Mucosa of rectum (tissue), 2 donors: ENCODE measurements around the gene NUP85.
"Not testable (repeated sequence)": the region's sequence is repeated elsewhere in the genome, so short reads cannot be mapped to it uniquely, and the experiment has no call there.

Source experiments
- H3K27ac ChIP-seq, 2 donors: one replicate each; pipeline ENCODE4 v1.7.0; 2013; ENCODE audit warnings: inconsistent platforms in 2 of 2, low read depth in 2 of 2, low read length in 2 of 2
- H3K27me3 ChIP-seq, 2 donors: one replicate each; pipeline ENCODE4 v1.7.0; 2013; ENCODE audit warnings: low read length in 2 of 2; ENCODE audit not compliant: control insufficient read depth in 2 of 2, insufficient read depth in 2 of 2
- H3K36me3 ChIP-seq, 2 donors: one replicate each; pipeline ENCODE4 v1.7.0; 2013; ENCODE audit warnings: low read length in 2 of 2; ENCODE audit not compliant: control insufficient read depth in 2 of 2, insufficient read depth in 2 of 2
- H3K4me1 ChIP-seq, 2 donors: one replicate each; pipeline ENCODE4 v1.7.0; 2013; ENCODE audit warnings: low read length in 2 of 2, mild to moderate bottlenecking in 1 of 2; ENCODE audit not compliant: control insufficient read depth in 2 of 2, insufficient read depth in 2 of 2
- H3K4me3 ChIP-seq, 2 donors: one replicate each; pipeline ENCODE4 v1.7.0; 2013; ENCODE audit warnings: low read length in 2 of 2
- H3K9ac ChIP-seq, 2 donors: one replicate each; pipeline ENCODE4 v1.7.0; 2013; ENCODE audit warnings: low read length in 2 of 2, low read depth in 1 of 2, mild to moderate bottlenecking in 1 of 2
- H3K9me3 ChIP-seq, 2 donors: one replicate each; pipeline ENCODE4 v1.7.0; 2013; ENCODE audit warnings: low read length in 2 of 2; ENCODE audit not compliant: control insufficient read depth in 2 of 2
- donor health status: healthy.
- donor health status: Normal muscosa, but diverticular disease.

The NUP85 gene

DNA sequence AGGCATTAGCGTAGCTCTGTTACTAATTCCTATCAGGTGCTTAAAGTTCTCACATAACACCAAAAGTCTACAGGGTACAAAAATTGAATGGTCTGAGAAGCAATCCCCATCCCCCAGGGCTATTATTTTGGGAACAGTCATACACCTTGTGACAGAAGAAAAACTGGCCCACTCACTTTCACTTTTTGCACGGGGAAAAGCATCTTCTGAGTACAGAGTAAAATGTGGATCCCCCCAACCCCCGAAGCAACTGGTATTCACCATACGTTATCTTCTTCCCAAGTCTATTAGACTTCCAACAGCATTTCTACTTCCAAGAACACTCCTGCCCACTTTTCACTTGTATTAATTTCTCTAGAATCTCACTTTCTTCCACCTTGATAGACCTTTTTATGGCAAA, 44.1 kb downstream of the NUP85 start:
- no peak overlapping the region for H3K9ac ChIP-seq
- no peaks in the 10 kb centered on the region for H3K9me3 ChIP-seq
- peak overlapping the region in 1 of 2 donors; percentile 48 for H3K27ac ChIP-seq
- peaks cover 20 to 21% of the 10 kb centered on the region in 2 donors for H3K36me3 ChIP-seq
- no peaks in the 10 kb centered on the region for H3K27me3 ChIP-seq
- peak overlapping the region in 1 of 2 donors; percentile 44 for H3K4me3 ChIP-seq
- H3K4me1 ChIP-seq, result peaks cover 4 to 12% of the 10 kb centered on the region in 2 donors

DNA sequence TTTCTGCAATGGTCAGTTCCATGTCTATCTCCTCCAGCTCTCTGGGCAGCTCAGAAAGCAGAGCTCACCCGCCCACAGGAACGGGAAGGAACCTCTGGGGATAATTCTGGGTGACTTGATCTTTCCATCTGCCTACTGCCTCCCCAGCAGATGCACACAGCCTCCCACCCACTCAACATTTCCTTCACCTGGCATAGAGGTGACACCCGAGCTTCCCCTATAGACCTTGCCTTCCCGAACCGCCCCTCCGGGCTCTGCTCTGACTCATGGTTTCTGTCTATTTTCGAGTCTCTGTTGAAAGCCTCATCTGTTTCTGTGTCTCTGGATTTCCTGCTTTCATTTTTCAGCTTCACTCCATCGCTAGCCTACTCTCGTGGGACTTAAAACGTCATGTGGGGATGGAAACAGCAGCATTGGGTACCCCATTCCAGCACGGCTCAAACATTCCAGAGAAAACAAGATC, 44.6 kb downstream of the NUP85 start:
- H3K9me3 ChIP-seq, result no peaks in the 10 kb centered on the region
- no peaks in the 10 kb centered on the region for H3K27me3 ChIP-seq
- no peak overlapping the region for H3K9ac ChIP-seq
- peaks cover 4 to 9% of the 10 kb centered on the region in 2 donors for H3K4me1 ChIP-seq
- peak overlapping the region in 1 of 2 donors; percentile 44 for H3K4me3 ChIP-seq
- peak overlapping the region in 1 of 2 donors; percentile 48 for H3K27ac ChIP-seq
- peaks cover 16 to 17% of the 10 kb centered on the region in 2 donors for H3K36me3 ChIP-seq

DNA sequence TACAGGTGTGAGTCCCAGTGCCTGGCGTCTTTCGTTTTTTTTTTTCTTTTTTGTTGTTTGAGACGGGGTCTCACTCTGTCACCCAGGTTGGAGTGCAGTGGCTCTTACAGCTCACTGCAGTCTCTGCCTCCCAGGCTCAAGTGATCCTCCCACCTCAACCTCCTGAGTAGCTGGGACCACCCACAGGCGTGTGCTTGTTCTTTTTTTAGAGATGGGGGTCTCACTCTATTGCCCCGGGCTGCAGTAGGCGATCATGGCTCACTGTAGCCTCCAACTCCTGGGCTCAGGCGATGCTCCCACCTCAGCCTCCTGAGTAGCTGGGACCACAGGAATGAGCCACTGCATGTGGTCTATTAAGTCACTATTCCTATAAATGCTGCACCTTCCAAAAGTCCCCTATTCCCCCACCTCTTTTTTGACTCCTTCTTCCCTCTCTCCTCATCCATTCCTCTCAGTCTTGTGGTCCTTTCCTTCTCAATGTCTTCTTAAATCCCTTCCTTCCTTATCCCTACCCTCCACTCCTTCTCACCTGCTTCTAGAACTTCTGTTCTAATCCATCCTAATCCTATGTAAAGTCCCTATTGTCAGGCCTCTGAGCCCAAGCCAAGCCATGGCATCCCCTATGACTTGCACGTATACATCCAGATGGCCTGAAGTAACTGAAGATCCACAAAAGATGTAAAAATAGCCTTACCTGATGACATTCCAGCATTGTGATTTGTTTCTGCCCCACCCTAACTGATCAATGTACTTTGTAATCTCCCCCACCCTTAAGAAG, 46.7 kb downstream of the NUP85 start:
- H3K27ac ChIP-seq, result no peak overlapping the region

DNA sequence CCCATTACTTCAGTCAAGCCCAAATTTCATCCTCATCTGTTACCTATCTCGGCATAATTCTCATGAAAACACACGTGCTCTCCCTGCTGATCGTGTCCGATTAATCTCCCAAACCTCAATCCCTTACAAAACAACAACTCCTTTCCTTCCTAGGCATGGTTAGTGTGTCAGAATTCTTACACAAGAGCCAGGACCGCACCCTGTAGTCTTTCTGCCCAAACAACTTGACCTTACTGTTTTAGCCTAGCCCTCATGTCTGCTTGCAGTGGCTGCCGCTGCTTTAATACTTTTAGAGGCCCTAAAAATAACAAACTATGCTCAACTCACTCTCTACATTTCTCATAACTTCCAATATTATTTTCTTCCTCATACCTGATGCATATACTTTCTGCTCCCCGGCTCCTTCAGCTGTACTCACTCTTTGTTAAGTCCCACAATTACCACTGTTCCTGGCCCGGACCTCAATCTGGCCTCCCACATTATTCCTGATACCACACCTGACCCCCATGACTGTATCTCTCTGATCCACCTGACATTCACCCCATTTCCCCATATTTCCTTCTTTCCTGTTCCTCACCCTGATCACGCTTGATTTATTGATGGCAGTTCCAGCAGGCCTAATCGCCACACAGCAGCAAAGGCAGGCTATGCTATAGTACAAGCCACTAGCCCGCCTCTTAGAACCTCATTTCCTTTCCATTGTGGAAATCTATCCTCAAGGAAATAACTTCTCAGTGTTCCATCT, 50.6 kb downstream of the NUP85 start:
- H3K4me3 ChIP-seq, H3K9me3 ChIP-seq, H3K9ac ChIP-seq, H3K27me3 ChIP-seq, H3K36me3 ChIP-seq, H3K27ac ChIP-seq: not testable (repeated sequence)
- peaks cover 16% of the 10 kb centered on the region in 2 donors for H3K4me1 ChIP-seq

More for the DNA sequence above, 46.7 kb downstream of the NUP85 start:
- Histone ChIP-seq H3K9ac (no peak overlapping the region), H3K4me3 (no peak overlapping the region), H3K36me3 (no peaks in the 10 kb centered on the region), H3K9me3 (no peaks in the 10 kb centered on the region), H3K27me3 (no peaks in the 10 kb centered on the region), H3K4me1 (peaks cover 4 to 9% of the 10 kb centered on the region in 2 donors)

DNA sequence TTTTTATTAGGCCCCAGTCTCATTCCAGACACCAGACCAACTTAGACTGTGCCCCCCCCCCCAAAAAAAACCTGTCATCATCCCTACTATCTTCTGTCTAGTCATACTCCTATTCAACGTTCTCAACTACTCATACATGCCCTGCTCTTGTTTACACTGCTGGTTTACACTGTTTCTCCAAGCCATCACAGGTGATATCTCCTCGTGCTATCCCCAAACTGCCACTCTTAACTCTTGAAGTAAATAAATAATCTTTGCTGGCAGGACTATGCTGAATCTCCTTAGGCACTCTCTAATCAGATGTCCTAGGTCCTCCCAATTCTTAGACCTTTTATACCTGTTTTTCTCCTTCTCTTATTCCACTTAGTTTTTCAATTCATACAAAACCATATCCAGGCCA, 51.7 kb downstream of the NUP85 start:
- H3K4me1 ChIP-seq, result peaks cover 16 to 20% of the 10 kb centered on the region in 2 donors
- H3K9ac ChIP-seq, H3K4me3 ChIP-seq, H3K27ac ChIP-seq, H3K36me3 ChIP-seq, H3K9me3 ChIP-seq, H3K27me3 ChIP-seq: not testable (repeated sequence)

DNA sequence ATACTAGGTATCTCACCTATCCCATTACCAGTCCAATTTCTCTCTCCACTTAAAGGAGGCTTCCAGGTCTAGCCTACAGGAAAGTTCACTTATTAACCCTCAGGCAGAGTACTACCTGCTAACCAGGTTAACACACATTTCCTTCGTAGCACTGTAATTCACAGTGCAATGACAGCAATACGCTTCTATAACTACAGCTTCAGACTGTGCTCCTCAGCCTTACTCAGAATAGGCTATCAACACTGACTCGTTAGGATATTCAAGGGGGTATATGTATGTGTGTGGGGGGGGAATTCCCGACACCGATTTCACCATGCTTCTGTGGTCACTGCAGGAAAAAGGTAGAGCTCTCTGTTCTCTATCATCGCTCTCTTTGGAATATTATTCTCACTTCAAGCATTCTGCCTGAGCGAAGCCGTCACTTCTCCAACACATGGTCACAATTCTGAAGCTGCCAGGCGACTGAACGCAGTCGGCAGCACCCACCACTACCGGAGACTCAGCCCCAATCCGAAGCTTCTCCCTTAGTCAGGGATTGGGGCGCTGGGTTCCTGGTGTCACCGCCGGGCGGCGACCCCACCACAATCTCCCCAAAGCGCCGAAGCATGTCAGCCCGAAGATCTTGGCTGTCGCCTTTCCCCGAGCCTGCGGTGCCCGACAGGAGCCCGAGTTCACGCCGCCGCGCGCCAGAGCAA, 55.3 kb downstream of the NUP85 start:
- Histone ChIP-seq H3K9me3 (no peaks in the 10 kb centered on the region), H3K27ac (peak overlapping the region; percentile 96 to 98), H3K4me3 (peak overlapping the region; percentile 79 to 99), H3K36me3 (peaks cover 11 to 17% of the 10 kb centered on the region in 2 donors), H3K4me1 (peaks cover 21 to 25% of the 10 kb centered on the region in 2 donors), H3K27me3 (no peaks in the 10 kb centered on the region), H3K9ac (peak overlapping the region; percentile 95 to 96)

DNA sequence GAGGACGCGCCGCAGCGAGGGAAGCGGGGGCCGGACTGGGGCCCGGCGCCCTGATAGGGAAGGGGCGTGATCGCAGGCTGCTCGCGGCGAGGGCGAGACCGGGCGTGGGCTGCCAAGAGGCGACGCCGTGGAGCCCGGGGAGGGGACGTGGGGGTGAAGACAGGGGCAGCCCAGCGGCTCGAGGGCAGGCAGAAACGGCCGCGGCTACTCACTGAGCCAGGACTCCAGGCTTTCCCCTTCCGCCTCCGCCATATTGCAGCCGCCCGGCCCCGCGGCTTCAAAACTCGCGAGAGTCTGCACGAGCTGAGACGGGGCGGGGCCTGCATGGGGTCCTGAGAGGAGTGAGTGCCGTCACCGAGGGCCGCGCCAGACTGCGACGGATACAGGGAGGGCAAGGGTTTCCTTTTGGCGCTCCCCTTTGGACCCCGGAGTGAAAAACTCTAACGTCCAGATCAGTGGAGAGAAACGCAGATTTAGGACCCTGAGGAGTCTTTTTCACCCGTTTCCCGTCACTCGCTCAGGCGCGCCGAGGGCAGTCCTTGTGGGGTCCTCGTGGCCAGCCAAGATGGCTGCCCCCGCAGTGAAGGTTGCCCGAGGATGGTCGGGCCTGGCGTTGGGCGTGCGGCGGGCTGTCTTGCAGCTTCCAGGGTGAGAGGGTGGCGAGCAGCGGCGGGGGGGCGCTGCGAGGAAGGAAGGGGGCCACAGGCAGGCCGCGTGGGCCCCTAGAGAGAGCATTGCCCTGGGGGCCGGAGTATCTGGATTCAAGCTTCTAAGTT, 56.0 kb downstream of the NUP85 start, which contains the start of the genes GGA3 and MRPS7:
GGA3 (minus strand) TSS at position 271 of the 776 bp plus-strand sequence; CDS start at position 252, 19 bp downstream.
MRPS7 (plus strand) TSS at position 544 of the 776 bp plus-strand sequence; CDS start at position 566, 22 bp downstream.
- H3K36me3 ChIP-seq, result peaks cover 17 to 25% of the 10 kb centered on the region in 2 donors
- H3K4me3 ChIP-seq, result peak within 1 kb of the TSS; percentile 79 to 99
- peaks cover 21 to 25% of the 10 kb centered on the region in 2 donors for H3K4me1 ChIP-seq
- peak within 1 kb of the TSS; percentile 96 to 98 for H3K27ac ChIP-seq
- no peaks in the 10 kb centered on the region for H3K27me3 ChIP-seq
- H3K9ac ChIP-seq, result peak within 1 kb of the TSS; percentile 95 to 96
- no peaks in the 10 kb centered on the region for H3K9me3 ChIP-seq

DNA sequence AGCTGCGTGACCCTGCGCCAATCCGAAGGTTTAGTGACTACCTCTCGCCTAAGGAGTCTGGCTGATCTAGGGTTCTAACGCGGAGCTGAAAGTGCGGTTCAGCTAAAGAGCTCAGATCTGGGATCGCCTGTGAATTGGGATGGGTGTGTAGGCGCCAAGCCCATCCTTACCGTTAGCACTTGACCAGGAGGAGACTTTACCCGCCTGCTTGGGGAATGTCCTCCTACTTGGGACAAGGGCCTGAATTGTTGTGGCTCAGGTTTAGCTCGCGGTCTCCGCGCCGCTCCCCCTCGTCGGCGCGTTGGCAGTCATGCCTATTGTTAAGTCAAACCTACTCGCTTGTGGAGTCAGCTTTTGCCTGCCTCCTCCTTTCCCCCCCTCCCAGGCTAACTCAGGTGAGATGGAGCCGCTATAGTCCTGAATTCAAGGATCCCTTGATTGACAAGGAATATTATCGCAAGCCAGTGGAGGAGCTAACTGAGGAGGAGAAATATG, 56.7 kb downstream of the NUP85 start:
- Histone ChIP-seq H3K27ac (peak overlapping the region; percentile 96 to 98), H3K4me3 (peak overlapping the region; percentile 79 to 99), H3K9me3 (no peaks in the 10 kb centered on the region), H3K27me3 (no peaks in the 10 kb centered on the region), H3K36me3 (peaks cover 24 to 31% of the 10 kb centered on the region in 2 donors), H3K4me1 (peaks cover 21 to 25% of the 10 kb centered on the region in 2 donors), H3K9ac (peak overlapping the region; percentile 95 to 96)

DNA sequence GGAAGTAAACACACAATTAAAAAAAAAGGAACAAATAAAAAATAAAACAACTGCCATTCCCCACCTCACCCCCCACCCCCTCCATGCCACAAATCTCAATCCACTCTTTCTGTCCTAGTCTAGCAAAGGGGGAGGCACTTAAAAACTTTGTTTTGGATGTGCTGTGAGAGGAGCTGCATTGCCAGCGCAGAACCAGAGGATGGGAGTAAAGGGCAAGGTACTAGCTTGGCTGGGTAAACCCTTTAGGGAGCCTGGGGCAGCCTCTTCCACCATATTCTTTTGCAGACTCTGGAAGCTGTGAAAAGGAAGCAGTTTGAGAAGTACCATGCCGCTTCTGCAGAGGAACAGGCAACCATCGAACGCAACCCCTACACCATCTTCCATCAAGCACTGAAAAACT, 57.6 kb downstream of the NUP85 start:
- peaks cover 28 to 32% of the 10 kb centered on the region in 2 donors for H3K4me1 ChIP-seq

More for the DNA sequence above, 57.6 kb downstream of the NUP85 start:
- Histone ChIP-seq H3K4me3 (peak overlapping the region in 1 of 2 donors; percentile 99), H3K27me3 (no peaks in the 10 kb centered on the region), H3K9ac (no peak overlapping the region), H3K27ac (no peak overlapping the region), H3K36me3 (peaks cover 24 to 34% of the 10 kb centered on the region in 2 donors), H3K9me3 (no peaks in the 10 kb centered on the region)
